UCSD-AML1 (cell line): ENCODE measurements around the gene DSE.

Source experiments
- DNase-seq: peaks from one replicate; lab custom pipeline; 2025; ENCODE audit not compliant: unreplicated experiment; lab: John Stamatoyannopoulos, UW

Gene DSE

DNA sequence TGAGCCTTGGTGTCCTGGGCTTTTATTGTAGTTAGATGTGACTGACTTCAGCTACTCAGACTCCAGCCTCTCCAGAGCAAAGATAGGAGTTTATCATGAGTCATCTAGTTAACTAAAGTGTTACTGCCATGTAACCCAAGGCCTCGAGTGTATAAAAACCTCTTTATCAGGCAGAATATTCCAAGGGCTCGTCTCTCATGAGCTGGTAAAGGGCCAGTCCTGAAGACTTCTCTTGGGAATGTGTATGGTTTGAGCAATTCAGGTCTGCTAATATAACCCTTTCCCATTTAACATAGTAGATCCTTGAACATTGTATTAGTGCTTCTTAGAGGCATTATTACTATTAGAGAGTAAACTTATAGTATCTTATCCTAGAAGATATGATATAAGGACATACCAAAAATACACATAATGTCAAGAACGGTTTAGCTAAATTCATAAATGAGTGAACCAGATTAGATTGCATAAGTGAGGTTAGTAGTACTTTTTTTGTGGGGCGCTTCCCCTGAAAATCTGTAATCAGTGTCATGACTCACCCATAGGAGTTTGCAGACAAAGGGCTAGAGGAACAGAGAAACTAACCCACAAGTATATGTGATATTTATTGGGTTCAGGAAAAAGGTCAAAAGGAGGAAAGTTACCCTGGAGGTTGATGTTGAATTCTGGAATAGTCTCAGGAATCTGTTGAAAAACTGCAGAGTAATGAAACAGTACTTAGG lies 16.0 kb downstream of the DSE start:
- no peak for DNase-seq

GRCh38 chr6:116387374-116387773 lies 16.6 kb downstream of the DSE start:
- no peak for DNase-seq

- DNase-seq, result no peak
Measured at GRCh38 chr6:116388924-116389323, 18.2 kb downstream of the DSE start.

GRCh38 chr6:116389357-116389756 lies 18.6 kb downstream of the DSE start:
- no peak for DNase-seq

- no peak for DNase-seq
Measured at GRCh38 chr6:116390581-116390980, 19.8 kb downstream of the DSE start.

DNA sequence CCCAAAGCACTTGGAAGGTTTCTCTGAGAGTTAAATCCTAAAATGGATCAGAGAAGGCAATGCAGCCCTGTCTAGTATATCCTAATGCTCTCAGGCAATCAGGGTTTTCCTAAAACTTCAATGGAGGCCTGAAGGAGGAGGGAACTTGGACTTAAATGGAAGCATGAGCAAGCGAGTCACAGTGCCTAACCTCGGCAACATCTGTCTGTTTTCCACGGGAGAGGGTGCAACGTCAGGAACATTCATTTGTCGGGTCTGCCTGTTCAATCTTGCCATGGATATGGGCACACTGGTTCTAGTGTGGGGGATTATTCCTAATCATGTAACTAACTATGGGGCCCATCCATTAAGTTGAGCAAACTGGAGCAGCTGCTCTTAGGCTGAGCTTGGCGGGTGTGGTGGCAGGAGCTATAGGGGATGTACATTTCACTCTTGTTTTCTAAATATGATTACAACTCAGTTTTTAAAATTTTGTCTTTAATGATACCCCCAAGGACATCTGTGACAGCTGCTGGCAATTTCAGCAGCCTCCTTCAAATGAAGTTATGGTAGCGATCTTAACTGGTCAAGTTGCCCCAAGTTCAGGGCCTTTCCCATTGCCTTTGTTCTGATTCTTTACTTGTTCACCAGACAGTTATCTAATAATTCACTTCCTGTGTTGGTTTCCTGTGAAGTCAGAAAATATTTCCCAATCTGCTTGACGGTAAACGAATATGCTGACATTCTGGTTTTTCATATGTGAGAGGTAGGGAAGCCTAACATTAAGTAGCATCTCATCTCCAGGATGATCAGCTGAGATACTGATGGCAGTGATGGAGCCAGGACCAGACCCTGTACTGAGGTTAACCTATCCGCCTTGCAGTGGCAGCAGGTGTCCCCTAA lies 21.6 kb downstream of the DSE start:
- DNase-seq, result no peak

DNA sequence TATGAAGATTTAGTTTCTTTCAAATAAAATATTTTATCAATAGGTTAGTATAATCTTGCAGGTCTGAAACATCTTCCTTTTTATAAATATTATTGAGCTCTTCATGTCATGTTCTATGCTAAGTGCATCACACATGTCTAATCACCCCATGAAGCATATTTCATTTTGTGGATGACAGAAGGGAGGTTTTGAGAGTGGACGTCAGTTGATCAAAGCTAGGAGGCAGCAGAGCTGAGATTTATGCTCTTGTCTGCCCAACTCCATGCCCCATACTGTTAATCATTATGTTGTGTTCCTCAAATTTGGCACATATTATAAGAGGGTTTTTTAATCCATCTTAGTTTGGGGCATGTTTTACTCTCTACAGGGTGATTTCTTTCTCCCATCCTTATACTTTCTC lies 22.7 kb downstream of the DSE start:
- no peak for DNase-seq

DNA sequence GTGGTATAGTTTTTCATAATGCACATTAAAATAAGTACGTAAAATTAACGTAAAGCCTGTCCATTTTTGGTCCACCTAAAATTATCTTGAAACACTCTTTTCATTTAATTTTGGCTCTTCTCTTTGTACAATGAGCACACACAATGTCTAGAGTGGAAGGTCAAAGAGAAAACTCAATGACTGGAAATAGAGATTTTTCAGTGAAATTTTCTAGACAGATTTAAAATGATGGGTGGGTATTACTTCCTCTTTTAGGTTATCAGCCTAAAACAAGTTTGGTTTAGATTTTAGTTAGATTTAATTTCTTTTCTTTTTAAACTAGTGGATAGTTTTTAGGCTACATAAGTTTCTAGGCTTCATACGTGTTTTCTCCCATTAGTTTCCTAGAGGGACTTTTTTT lies 24.9 kb downstream of the DSE start:
- no peak for DNase-seq

- DNase-seq, result no peak
Measured at GRCh38 chr6:116396441-116396840, 25.7 kb downstream of the DSE start.

DNA sequence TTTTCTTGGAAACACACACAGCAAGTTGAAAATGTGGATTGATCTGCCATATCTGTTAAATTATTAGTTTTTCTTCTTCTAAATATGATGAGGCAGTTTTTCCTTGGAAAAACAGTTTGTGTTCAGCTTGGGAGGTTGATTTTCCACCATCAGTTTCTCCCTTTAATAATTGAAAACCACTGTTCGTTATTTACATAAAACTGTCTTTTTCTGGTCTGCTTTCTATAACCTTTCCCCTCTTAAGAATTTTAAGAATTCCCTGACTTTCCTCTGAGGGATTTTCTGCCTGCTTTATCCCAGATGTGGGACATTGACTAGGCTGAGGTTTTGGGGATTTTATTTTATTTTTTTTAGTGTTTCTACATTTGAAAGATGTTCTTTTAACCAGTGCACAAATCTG lies 27.2 kb downstream of the DSE start:
- no peak for DNase-seq

DNA sequence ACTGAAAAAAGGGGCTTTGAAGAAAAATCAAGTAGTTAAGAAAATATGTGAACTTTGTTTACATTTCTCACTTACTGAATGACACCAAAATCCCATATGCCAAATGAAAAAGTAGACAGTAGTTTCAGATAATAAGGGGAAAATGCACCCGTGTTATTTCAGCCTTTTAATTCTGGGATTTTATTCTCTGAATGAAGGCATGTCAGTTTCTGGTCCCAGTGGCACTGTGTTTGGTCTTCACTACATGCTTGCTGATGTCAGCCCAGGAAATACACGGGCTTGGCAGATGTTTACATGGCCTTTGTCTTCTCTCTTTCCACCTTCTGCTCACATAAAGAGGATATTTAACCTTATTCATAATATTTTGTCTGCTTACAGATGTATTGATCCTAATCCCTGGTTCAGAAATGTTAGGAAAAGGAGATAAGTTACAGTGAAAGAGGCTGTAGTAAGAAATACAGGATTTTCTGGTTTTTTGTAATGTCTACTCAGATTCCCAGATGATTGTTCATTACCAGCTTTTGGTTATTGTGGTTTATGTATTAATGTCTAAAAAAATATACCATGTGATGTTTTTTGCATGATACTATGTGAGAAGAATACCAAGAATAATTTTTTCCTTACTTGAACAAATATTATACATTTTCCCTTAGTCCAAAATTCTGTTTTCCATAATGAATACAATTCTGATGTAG lies 27.7 kb downstream of the DSE start:
- no peak for DNase-seq

DNA sequence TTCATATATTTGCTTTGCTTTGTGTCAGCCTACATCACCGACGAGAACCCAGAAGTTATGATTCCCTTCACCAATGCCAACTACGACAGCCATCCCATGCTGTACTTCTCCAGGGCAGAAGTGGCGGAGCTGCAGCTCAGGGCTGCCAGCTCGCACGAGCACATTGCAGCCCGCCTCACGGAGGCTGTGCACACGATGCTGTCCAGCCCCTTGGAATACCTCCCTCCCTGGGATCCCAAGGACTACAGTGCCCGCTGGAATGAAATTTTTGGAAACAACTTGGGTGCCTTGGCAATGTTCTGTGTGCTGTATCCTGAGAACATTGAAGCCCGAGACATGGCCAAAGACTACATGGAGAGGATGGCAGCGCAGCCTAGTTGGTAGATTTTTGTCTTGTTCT lies 28.5 kb downstream of the DSE start:
- no peak for DNase-seq

DNA sequence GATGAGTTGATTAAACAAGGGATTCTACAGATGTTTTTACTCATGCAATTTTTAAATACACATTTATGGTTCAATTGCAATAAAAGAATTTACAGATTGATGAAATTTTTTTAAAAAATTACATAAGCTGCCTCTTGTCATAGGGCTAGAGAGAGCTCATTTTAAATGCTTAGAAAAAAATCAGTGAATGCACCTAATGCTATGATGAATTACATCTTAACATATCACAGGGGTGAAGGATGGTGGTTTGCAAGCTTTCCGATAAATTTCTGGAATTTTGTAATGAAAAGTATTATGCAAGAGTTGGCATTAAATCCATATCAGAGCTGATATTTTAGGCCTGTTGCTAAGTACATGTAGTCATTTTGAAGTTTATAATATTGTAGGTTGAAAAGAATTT lies 29.6 kb downstream of the DSE start:
- DNase-seq, result no peak

DNA sequence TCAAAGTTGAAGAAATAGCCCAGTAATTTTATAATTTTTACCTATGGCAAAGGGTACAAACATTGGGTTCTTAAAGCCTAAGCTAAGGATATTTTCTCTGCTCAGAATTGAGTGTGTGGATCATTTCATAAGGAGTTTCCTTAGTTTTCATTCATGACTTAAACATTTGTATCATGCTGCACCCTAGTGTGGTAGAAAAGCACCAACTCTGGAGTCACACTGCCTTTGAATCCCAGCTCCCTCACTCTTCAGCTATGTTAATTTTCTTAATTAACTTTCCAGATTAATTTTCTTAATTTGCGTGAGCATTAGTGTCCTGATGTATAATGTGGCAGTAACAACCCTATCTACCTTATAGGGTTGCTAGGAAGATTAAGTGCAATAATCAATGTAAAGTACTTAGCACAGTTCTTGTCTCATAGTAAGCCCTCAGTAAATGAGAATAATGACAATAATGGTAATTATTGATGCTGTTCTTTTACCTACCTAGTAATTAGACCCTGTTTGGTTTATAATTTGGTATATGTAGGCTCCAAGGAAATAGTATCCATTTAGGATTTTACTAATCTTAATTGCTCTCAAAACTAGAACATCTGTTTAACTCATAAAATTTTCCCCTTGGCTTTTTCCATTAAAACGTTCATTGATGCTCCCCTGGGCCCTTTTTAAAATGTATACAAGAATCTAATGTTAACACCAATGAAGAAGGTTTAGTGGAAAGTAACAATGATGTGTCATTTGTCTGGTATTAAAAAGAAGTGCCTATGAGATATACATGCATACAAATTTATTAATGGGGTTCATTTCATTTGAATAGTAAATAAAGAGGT lies 31.6 kb downstream of the DSE start:
- no peak for DNase-seq

- no peak for DNase-seq
Measured at GRCh38 chr6:116403205-116403604, 32.5 kb downstream of the DSE start.

- no peak for DNase-seq
Measured at GRCh38 chr6:116404696-116405095, 33.9 kb downstream of the DSE start.

GRCh38 chr6:116405138-116405537 lies 34.4 kb downstream of the DSE start:
- DNase-seq, result no peak

DNA sequence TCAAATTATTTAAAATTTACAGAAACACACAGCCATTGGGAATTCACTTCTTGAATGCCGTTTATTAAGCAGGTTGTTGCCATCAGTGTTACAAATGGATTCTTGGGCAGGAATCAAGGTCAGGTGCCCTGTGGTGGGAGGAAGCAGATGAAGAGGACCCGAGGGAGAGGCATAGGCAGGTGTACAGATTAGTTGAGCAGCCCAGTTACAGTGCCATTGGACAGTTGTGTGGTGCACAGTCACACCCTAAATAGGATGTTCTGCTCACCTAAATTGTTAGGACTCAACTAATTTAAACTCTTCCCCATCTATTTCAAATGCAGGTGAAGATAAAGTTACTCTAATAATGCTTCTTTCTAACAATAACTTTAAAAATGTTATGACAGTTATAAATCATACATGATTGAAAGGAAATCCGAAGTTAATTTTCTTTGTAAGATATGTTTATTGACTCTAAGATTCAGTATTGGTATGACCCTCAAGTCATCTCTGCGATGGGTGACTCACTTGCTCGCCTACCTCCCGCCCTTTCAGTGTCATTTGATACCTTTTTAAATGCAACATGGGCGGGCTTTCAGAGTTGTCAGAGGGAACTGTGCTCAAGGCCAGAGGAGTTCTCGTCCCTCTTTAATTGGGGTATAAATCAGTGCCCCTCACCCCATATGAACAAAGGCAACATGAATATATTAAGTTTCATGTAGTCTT lies 35.1 kb downstream of the DSE start:
- no peak for DNase-seq

GRCh38 chr6:116406678-116407345 lies 36.1 kb downstream of the DSE start:
- no peak for DNase-seq

DNA sequence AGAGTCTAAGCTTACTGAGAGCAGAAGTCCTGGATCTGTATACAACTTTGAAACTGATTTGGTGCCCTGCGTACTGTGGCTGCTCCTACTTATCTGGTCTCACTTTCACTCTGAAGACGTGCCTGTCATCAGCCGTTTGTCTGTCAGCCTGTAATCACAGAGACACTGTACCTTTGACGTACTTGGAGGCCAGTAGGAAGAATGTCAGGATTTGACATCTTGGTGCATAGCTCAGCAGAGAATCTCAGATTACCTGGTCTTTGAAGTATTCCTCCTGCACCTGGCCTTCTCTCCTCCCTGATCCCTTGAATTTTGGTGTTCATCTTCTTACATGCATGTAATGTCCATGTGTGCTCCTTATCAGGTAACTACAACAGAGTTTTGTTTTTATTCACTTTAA lies 37.7 kb downstream of the DSE start:
- no peak for DNase-seq
